ENCODE data around the gene UBE4A.
A peak's percentile ranks its signal among the peaks of the same experiment; 100 is the strongest.

The UBE4A gene

GRCh38 chr11:118435893-118436624, 76.7 kb downstream of the UBE4A start, which contains the start of gene KMT2A:
KMT2A (plus strand) TSS chr11:118436492; CDS start chr11:118436513, 21 bp downstream.
- DNase-seq (ENCODE audit: extremely low spot score, insufficient read length, low read depth) (peak; percentile 81), FAIRE-seq (no peak)

- DNase-seq (ENCODE audit: extremely low spot score, insufficient read length, low read depth) (no peak), FAIRE-seq (no peak)
Observed at GRCh38 chr11:118436639-118437207, 77.3 kb downstream of the UBE4A start.

- no peak for DNase-seq (ENCODE audit: extremely low spot score, insufficient read length, low read depth)
- FAIRE-seq, result no peak
Observed at GRCh38 chr11:118437208-118438125, 78.1 kb downstream of the UBE4A start.

GRCh38 chr11:118438314-118438931, 79.0 kb downstream of the UBE4A start:
- DNase-seq (ENCODE audit: extremely low spot score, insufficient read length, low read depth) (no peak), FAIRE-seq (peak; percentile 71)

GRCh38 chr11:118439646-118440045, 80.2 kb downstream of the UBE4A start:
- no peak for FAIRE-seq
- DNase-seq (ENCODE audit: extremely low spot score, insufficient read length, low read depth), result no peak

- DNase-seq (ENCODE audit: extremely low spot score, insufficient read length, low read depth) (no peak), FAIRE-seq (no peak)
Observed at GRCh38 chr11:118441770-118442275, 82.4 kb downstream of the UBE4A start.

- FAIRE-seq (no peak), DNase-seq (ENCODE audit: extremely low spot score, insufficient read length, low read depth) (no peak)
Observed at GRCh38 chr11:118442301-118442700, 82.9 kb downstream of the UBE4A start.

- FAIRE-seq, result no peak
Observed at GRCh38 chr11:118442908-118443589, 83.6 kb downstream of the UBE4A start.

GRCh38 chr11:118443590-118444218, 84.3 kb downstream of the UBE4A start:
- peak; percentile 72 for FAIRE-seq

More at GRCh38 chr11:118442908-118443589, 83.6 kb downstream of the UBE4A start:
- DNase-seq (ENCODE audit: extremely low spot score, insufficient read length, low read depth), result no peak

GRCh38 chr11:118447423-118447822, 88.0 kb downstream of the UBE4A start:
- DNase-seq (ENCODE audit: extremely low spot score, insufficient read length, low read depth) (no peak), FAIRE-seq (no peak)

More at GRCh38 chr11:118443590-118444218, 84.3 kb downstream of the UBE4A start:
- no peak for DNase-seq (ENCODE audit: extremely low spot score, insufficient read length, low read depth)

- peak; percentile 81 for FAIRE-seq
- DNase-seq (ENCODE audit: extremely low spot score, insufficient read length, low read depth), result peak; percentile 50
Observed at GRCh38 chr11:118448294-118448693, 88.9 kb downstream of the UBE4A start.

Data from GM18507 (cell line).